SK-N-SH (cell line): ENCODE results near the gene NCKAP5. TPM values are rescaled to one million over a fixed set of nuclear protein-coding genes. Genes with fewer than 3 reads are reported as not detected.

Source experiments
- CTCF ChIA-PET: fragments of 300-600, 350-600 bp; formaldehyde crosslinking; extraction: SDS; loops from one replicate; lab custom pipeline; 2021; lab: Yijun Ruan, JAX
- POLR2A ChIA-PET: fragments of 350-600 bp; sonication (Branson Sonifier 250); formaldehyde crosslinking; extraction: SDS; loops from one replicate; lab custom pipeline; 2020; ENCODE audit warnings: antibody characterized with exemption, inconsistent platforms; lab: Yijun Ruan, JAX
- DNase-seq: peaks from one replicate; pipeline ENCODE4 v3.0.0; 2012
- H2AFZ ChIP-seq: fragments of 200-600 bp; sonication (generic); 2 replicates; pipeline ENCODE4 v1.8.1; 2016; ENCODE audit warnings: antibody characterized with exemption, mild to moderate bottlenecking, low read depth
- H3F3A ChIP-seq: fragments of 200-600 bp; sonication (generic); replicated peaks from 2 replicates; pipeline ENCODE3; 2016; ENCODE audit warnings: antibody characterized with exemption, mild to moderate bottlenecking; ENCODE audit not compliant: insufficient read depth
- H3K27ac ChIP-seq, 2 experiments: fragments of 200-500 bp in 1 of 2; fragments of 200-600 bp in 1 of 2; sonication (Bioruptor generic) in 1 of 2; sonication (generic), shearing (Covaris generic) in 1 of 2; 2 replicates each; pipeline versions ENCODE4 v1.5.1 to v1.6.1; 2014 to 2016; ENCODE audit warnings: low read depth in 2 of 2, inconsistent platforms in 1 of 2, low read length in 1 of 2, mild to moderate bottlenecking in 1 of 2, mixed read lengths in 1 of 2
- H3K27me3 ChIP-seq: fragments of 200-600 bp; sonication (generic), shearing (Covaris generic); 2 replicates; pipeline ENCODE4 v1.6.1; 2016; ENCODE audit warnings: mixed run types; ENCODE audit not compliant: insufficient read depth
- H3K36me3 ChIP-seq, 2 experiments: fragments of 200-500 bp in 1 of 2; fragments of 200-600 bp in 1 of 2; sonication (Bioruptor generic) in 1 of 2; sonication (generic) in 1 of 2; replicated peaks in 1 of 2; 2 replicates each; pipeline versions ENCODE3 to v1.5.1; 2014 to 2016; ENCODE audit warnings: low read length in 1 of 2, mild to moderate bottlenecking in 1 of 2; ENCODE audit not compliant: insufficient read depth in 2 of 2, control insufficient read depth in 1 of 2
- H3K4me1 ChIP-seq, 2 experiments: fragments of 200-500 bp in 1 of 2; fragments of 200-600 bp in 1 of 2; sonication (Bioruptor generic) in 1 of 2; sonication (generic), shearing (Covaris generic) in 1 of 2; 2 replicates each; pipeline versions ENCODE4 v1.5.1 to v1.6.1; 2014 to 2016; ENCODE audit warnings: low read depth in 1 of 2, low read length in 1 of 2, mixed run types in 1 of 2; ENCODE audit not compliant: insufficient read depth in 2 of 2, control insufficient read depth in 1 of 2
- H3K4me2 ChIP-seq: fragments of 200-600 bp; sonication (generic), shearing (Covaris generic); 2 replicates; pipeline ENCODE4 v1.6.1; 2017; ENCODE audit warnings: mixed run types
- H3K4me3 ChIP-seq, 2 experiments: fragments of 200-500 bp in 1 of 2; fragments of 200-600 bp in 1 of 2; sonication (Bioruptor generic) in 1 of 2; sonication (generic), shearing (Covaris generic) in 1 of 2; 2 replicates each; pipeline versions ENCODE4 v1.5.1 to v1.8.1; 2014 to 2016; ENCODE audit warnings: low read depth in 2 of 2, inconsistent platforms in 1 of 2, low read length in 1 of 2, mild to moderate bottlenecking in 1 of 2, mixed read lengths in 1 of 2, moderate library complexity in 1 of 2
- H3K79me2 ChIP-seq: fragments of 200-600 bp; sonication (generic); 2 replicates; pipeline ENCODE4 v1.8.1; 2017; ENCODE audit warnings: mild to moderate bottlenecking; ENCODE audit not compliant: insufficient read depth
- H3K9ac ChIP-seq: fragments of 200-600 bp; sonication (generic); 2 replicates; pipeline ENCODE4 v1.6.1; 2017; ENCODE audit warnings: mixed run types
- H3K9me2 ChIP-seq: fragments of 200-600 bp; sonication (generic); 2 replicates; pipeline ENCODE4 v1.6.1; 2017; ENCODE audit warnings: mixed run types
- H3K9me3 ChIP-seq: fragments of 200-600 bp; sonication (generic); 2 replicates; pipeline ENCODE4 v1.6.1; 2017; ENCODE audit warnings: mixed run types, mild to moderate bottlenecking, moderate library complexity
- H4K20me1 ChIP-seq: fragments of 200-600 bp; sonication (generic); 2 replicates; pipeline ENCODE4 v1.6.1; 2017; ENCODE audit warnings: mild to moderate bottlenecking, mixed run types; ENCODE audit not compliant: insufficient read depth
- CHD2 ChIP-seq: fragments of 150-350 bp; IDR thresholded peaks from 2 replicates; pipeline ENCODE4 v1.6.1; 2018; ENCODE audit warnings: low read length; ENCODE audit not compliant: partially characterized antibody
- CTCF ChIP-seq: fragments of 200-600 bp; sonication (generic); IDR thresholded peaks from 2 replicates; pipeline ENCODE4 v1.6.1; 2017; ENCODE audit warnings: antibody characterized with exemption, mild to moderate bottlenecking, moderate library complexity
- EP300 ChIP-seq, 2 experiments: IDR thresholded peaks; 2 replicates each; pipeline versions ENCODE4 v1.4.0 to v1.6.1; 2012; ENCODE audit warnings: borderline replicate concordance in 1 of 2, low read depth in 1 of 2, low read length in 1 of 2
- FOSL2 ChIP-seq: IDR thresholded peaks from 2 replicates; pipeline ENCODE4 v1.4.0; 2012; ENCODE audit warnings: low read depth, mild to moderate bottlenecking, moderate library complexity, borderline replicate concordance
- FOXJ3 ChIP-seq: sonication (generic); formaldehyde crosslinking; IDR thresholded peaks from 2 replicates; pipeline ENCODE4 v1.5.1; 2020; ENCODE audit warnings: mild to moderate bottlenecking, missing genetic modification reagents
- FOXM1 ChIP-seq: IDR thresholded peaks from 2 replicates; pipeline ENCODE4 v1.4.0; 2012; ENCODE audit warnings: low read depth, mild to moderate bottlenecking
- GABPA ChIP-seq: IDR thresholded peaks from 2 replicates; pipeline ENCODE4 v1.4.0; 2012; ENCODE audit warnings: low read depth, mild to moderate bottlenecking
- GATA2 ChIP-seq: sonication (generic); formaldehyde crosslinking; IDR thresholded peaks from 2 replicates; pipeline ENCODE4 v1.5.0; 2020; ENCODE audit warnings: mild to moderate bottlenecking, missing genetic modification reagents
- MEF2A ChIP-seq: IDR thresholded peaks from 2 replicates; pipeline ENCODE4 v1.4.0; 2012; ENCODE audit warnings: low read depth, borderline replicate concordance
- PBX3 ChIP-seq: IDR thresholded peaks from 2 replicates; pipeline ENCODE4; 2012
- RAD21 ChIP-seq: IDR thresholded peaks from 2 replicates; pipeline ENCODE4 v1.6.1; 2012; ENCODE audit warnings: mild to moderate bottlenecking, low read length
- REST ChIP-seq: IDR thresholded peaks from 2 replicates; pipeline ENCODE4 v1.6.1; 2012; ENCODE audit warnings: mild to moderate bottlenecking, low read depth, low read length, moderate library complexity
- RXRA ChIP-seq: IDR thresholded peaks from 2 replicates; pipeline ENCODE4 v1.4.0; 2012; ENCODE audit warnings: low read depth, mild to moderate bottlenecking, borderline replicate concordance
- SIN3A ChIP-seq: IDR thresholded peaks from 2 replicates; pipeline ENCODE4 v1.6.1; 2012; ENCODE audit warnings: low read depth, mild to moderate bottlenecking, low read length, moderate library complexity, borderline replicate concordance
- SMC3 ChIP-seq: IDR thresholded peaks from 2 replicates; pipeline ENCODE4 v1.6.1; 2012; ENCODE audit warnings: low read depth, low read length, improper control_type of control experiment
- TAF1 ChIP-seq: IDR thresholded peaks from 2 replicates; pipeline ENCODE4 v1.6.1; 2012; ENCODE audit warnings: low read depth, mild to moderate bottlenecking, low read length, moderate library complexity, borderline replicate concordance
- WGBS: methylation state at CpG from one replicate; pipeline ENCODE4 v1.1.6; 2017; ENCODE audit warnings: low lambda C conversion rate; 5-methylcytosine and 5-hydroxymethylcytosine counted together
- polyA plus RNA-seq, 3 experiments: library from polyadenylated mRNA; depleted of rRNA; stranded (reverse); fragments of >200 nt; gene quantifications; 2 replicates each; pipeline ENCODE4 v1.2.3, GENCODE V29; 2012

NCKAP5 gene
- polyA plus RNA-seq, 1 of the 3 experiments (the other 2 are of a cell fraction) = 0.02 TPM

- no peak for TF ChIP-seq REST
- TF ChIP-seq PBX3 = no peak
- TF ChIP-seq FOXJ3 = no peak
- TF ChIP-seq GATA2 = no peak
- TF ChIP-seq, all 33 proteins: peak for 0
Observed at GRCh38 chr2:133607679-133608078, 39.4 kb upstream of the NCKAP5 start (continued).

- Histone ChIP-seq H3F3A (no peaks in the 10 kb centered on the region), H2AFZ (no peak overlapping the region), H3K36me3 (no peaks in the 10 kb centered on the region), H3K9ac (no peak overlapping the region), H3K27me3 (no peaks in the 10 kb centered on the region), H3K27ac (no peak overlapping the region), H3K4me3 (no peak overlapping the region), H4K20me1 (no peaks in the 10 kb centered on the region), H3K4me2 (no peak overlapping the region), H3K9me3 (no peaks in the 10 kb centered on the region), H3K9me2 (no peaks in the 10 kb centered on the region), H3K79me2 (no peaks in the 10 kb centered on the region), H3K4me1 (no peaks in the 10 kb centered on the region)
- TF ChIP-seq RAD21 (no peak), FOXM1 (no peak), EP300 (IDR thresholded peaks at IDR 0.05; ENCODE audit: borderline replicate concordance in 1 of 2, low read depth in 1 of 2, low read length in 1 of 2) (no peak), SMC3 (no peak), FOXJ3 (no peak), MEF2A (no peak)
- DNase-seq = no peak
- WGBS = 83% methylated on average over 1 of the region's 1 CpG
- ChIA-PET POLR2A (no interaction called here), CTCF (no interaction called here)
Observed at GRCh38 chr2:133606616-133607015, 38.4 kb upstream of the NCKAP5 start.

- POLR2A ChIA-PET = no interaction called here
- TF ChIP-seq REST = no peak
- no peak for TF ChIP-seq RXRA
- TF ChIP-seq TAF1 = no peak
- TF ChIP-seq GABPA = no peak
- no peak for TF ChIP-seq CHD2
- TF ChIP-seq GATA2 = no peak
- TF ChIP-seq FOSL2 = no peak
- no peak for TF ChIP-seq RAD21
- no peak for TF ChIP-seq SIN3A
- no peak for TF ChIP-seq CTCF
Observed at GRCh38 chr2:133605766-133606137, 37.5 kb upstream of the NCKAP5 start.

More at GRCh38 chr2:133605766-133606137, 37.5 kb upstream of the NCKAP5 start:
- Histone ChIP-seq H2AFZ (no peak overlapping the region), H3K9me2 (no peaks in the 10 kb centered on the region), H3K4me3 (no peak overlapping the region), H3K27ac (no peak overlapping the region), H3K9ac (no peak overlapping the region), H3K4me2 (no peak overlapping the region), H3F3A (no peaks in the 10 kb centered on the region), H3K79me2 (no peaks in the 10 kb centered on the region), H3K27me3 (no peaks in the 10 kb centered on the region), H3K4me1 (no peaks in the 10 kb centered on the region), H3K9me3 (no peaks in the 10 kb centered on the region), H4K20me1 (no peaks in the 10 kb centered on the region), H3K36me3 (no peaks in the 10 kb centered on the region)
- CTCF ChIA-PET = interaction anchor here (1.8 kb wide), 1 partner anchor 20 kb away, joined by 3 read pairs; no protein-coding TSS in a partner anchor
- WGBS = 59% methylated on average over 1 of the region's 1 CpG
- no peak for DNase-seq
